GM23338 (cell line): ENCODE data around the gene KLHL4. TPM values are rescaled to one million over a fixed set of nuclear protein-coding genes. Genes with fewer than 3 reads are reported as not detected.

Experiments used
- ATAC-seq: fragments of 200-7000 bp; cut with Tn5 transposase; 3 replicates; pipeline ENCODE4 v1.9.1; 2020
- DNase-seq: peaks from one replicate; pipeline ENCODE4 v3.0.0-alpha.2; 2015; ENCODE audit warnings: low spot score
- H2AFZ ChIP-seq: fragments of 200-600 bp; sonication (generic); 2 replicates; pipeline ENCODE4 v1.8.0; 2016; ENCODE audit warnings: antibody characterized with exemption, mild to moderate bottlenecking, moderate library complexity
- H3F3A ChIP-seq: fragments of 200-600 bp; sonication (generic); replicated peaks from 2 replicates; pipeline ENCODE4 v1.8.0; 2017; ENCODE audit warnings: antibody characterized with exemption, mixed run types, low read depth
- H3K27ac ChIP-seq: fragments of 200-600 bp; sonication (generic); 2 replicates; pipeline ENCODE4 v1.6.1; 2016; ENCODE audit warnings: low read depth
- H3K27me3 ChIP-seq: fragments of 200-600 bp; sonication (generic); 2 replicates; pipeline ENCODE4 v1.8.0; 2016; ENCODE audit warnings: mild to moderate bottlenecking, mixed run types, moderate library complexity; ENCODE audit not compliant: insufficient read depth
- H3K36me3 ChIP-seq: fragments of 200-600 bp; sonication (generic); 2 replicates; pipeline ENCODE4 v1.8.0; 2016; ENCODE audit warnings: mild to moderate bottlenecking; ENCODE audit not compliant: insufficient read depth
- H3K4me1 ChIP-seq: fragments of 200-600 bp; sonication (generic); 2 replicates; pipeline ENCODE4 v1.8.0; 2016; ENCODE audit warnings: mild to moderate bottlenecking, moderate library complexity; ENCODE audit not compliant: insufficient read depth
- H3K4me2 ChIP-seq: fragments of 200-600 bp; sonication (generic); 2 replicates; pipeline ENCODE4 v1.7.1; 2017; ENCODE audit warnings: mixed run types
- H3K4me3 ChIP-seq: fragments of 200-600 bp; sonication (generic); 2 replicates; pipeline ENCODE4 v1.6.1; 2016; ENCODE audit warnings: mixed run types
- H3K79me2 ChIP-seq: fragments of 200-600 bp; sonication (generic); replicated peaks from 2 replicates; pipeline ENCODE4 v1.8.0; 2017; ENCODE audit warnings: mild to moderate bottlenecking; ENCODE audit not compliant: insufficient read depth
- H3K9me2 ChIP-seq: fragments of 200-600 bp; sonication (generic); 2 replicates; pipeline ENCODE4 v1.8.0; 2017; ENCODE audit not compliant: insufficient read depth
- H4K20me1 ChIP-seq: fragments of 200-600 bp; sonication (generic); replicated peaks from 2 replicates; pipeline ENCODE4 v1.8.0; 2017; ENCODE audit warnings: mild to moderate bottlenecking; ENCODE audit not compliant: insufficient read depth
- H3K27ac Mint-ChIP-seq: 2 replicates; pipeline ENCODE4 v1.8.0; 2020; ENCODE audit warnings: inconsistent platforms, mild to moderate bottlenecking, moderate library complexity, mixed read lengths
- H3K27me3 Mint-ChIP-seq: 3 replicates; pipeline ENCODE4 v1.8.0; 2022; ENCODE audit warnings: low read depth, mild to moderate bottlenecking, moderate library complexity, mixed read lengths, inconsistent platforms; ENCODE audit not compliant: insufficient read depth, poor library complexity
- H3K36me3 Mint-ChIP-seq: 3 replicates; pipeline ENCODE4 v1.8.0; 2021; ENCODE audit warnings: low read depth, mild to moderate bottlenecking, inconsistent platforms, moderate library complexity, mixed read lengths
- H3K4me1 Mint-ChIP-seq: 3 replicates; pipeline ENCODE4 v1.8.0; 2020; ENCODE audit warnings: mild to moderate bottlenecking, inconsistent platforms, mixed read lengths
- H3K4me3 Mint-ChIP-seq: 3 replicates; pipeline ENCODE4 v1.8.0; 2021; ENCODE audit warnings: moderate library complexity, mild to moderate bottlenecking, inconsistent platforms, mixed read lengths
- H3K9me3 Mint-ChIP-seq: 3 replicates; pipeline ENCODE4 v1.8.0; 2020; ENCODE audit warnings: moderate library complexity, mild to moderate bottlenecking, inconsistent platforms, mixed read lengths
- CREB1 ChIP-seq: fragments of 250-450 bp; sonication (Bioruptor Pico); IDR thresholded peaks from 2 replicates; pipeline ENCODE4 v1.5.0; 2020; ENCODE audit warnings: low read depth, mild to moderate bottlenecking, moderate library complexity
- EZH2 ChIP-seq: fragments of 200-600 bp; sonication (generic); IDR thresholded peaks from one replicate; pipeline ENCODE4 v1.8.0; 2017; ENCODE audit warnings: antibody characterized with exemption, mild to moderate bottlenecking, low read depth; ENCODE audit not compliant: unreplicated experiment
- EZH2phosphoT487 ChIP-seq: fragments of 200-600 bp; sonication (generic); IDR thresholded peaks from one replicate; pipeline ENCODE4 v1.8.1; 2018; ENCODE audit warnings: antibody characterized with exemption; ENCODE audit not compliant: unreplicated experiment
- JUNB ChIP-seq: IDR thresholded peaks from one replicate; pipeline ENCODE4 v1.6.1; 2016; ENCODE audit warnings: antibody characterized with exemption; ENCODE audit not compliant: unreplicated experiment
- NANOG ChIP-seq: IDR thresholded peaks from 2 replicates; pipeline ENCODE4 v1.6.1; 2016; ENCODE audit warnings: antibody characterized with exemption, borderline replicate concordance
- POLR2AphosphoS5 ChIP-seq: IDR thresholded peaks from 2 replicates; pipeline ENCODE4 v1.6.1; 2016; ENCODE audit warnings: antibody characterized with exemption, low read depth
- ZNF114 ChIP-seq: fragments of 250-450 bp; sonication (Bioruptor Pico); IDR thresholded peaks from 2 replicates; pipeline ENCODE4 v1.5.0; 2020; ENCODE audit warnings: mild to moderate bottlenecking, moderate library complexity
- ZNF331 ChIP-seq: fragments of 250-450 bp; sonication (Bioruptor Pico); IDR thresholded peaks from 2 replicates; pipeline ENCODE4 v1.5.0; 2020; ENCODE audit warnings: low read depth, mild to moderate bottlenecking, moderate library complexity
- polyA plus RNA-seq: library from polyadenylated mRNA; unstranded; fragments of >200 nt; fragmentation: Nextera tagmentation; extraction: Ambion mirVana; gene quantifications from 2 replicates; pipeline ENCODE4 v1.2.1, GENCODE V29; 2016
- total RNA-seq: library from RNA; depleted of rRNA; stranded (reverse); fragments of >200 nt; shearing (Covaris generic); gene quantifications from 2 replicates; pipeline ENCODE4 v1.2.3, GENCODE V29; 2014
- TF ChIP-seq, protein P1 (sequence below): IDR thresholded peaks from one replicate; pipeline ENCODE4 v1.6.1; 2018; ENCODE audit warnings: antibody characterized with exemption; ENCODE audit not compliant: unreplicated experiment
- TF ChIP-seq, protein P2 (sequence below), 2 experiments: fragments of 200-600 bp in 1 of 2; sonication (generic) in 1 of 2; conservative IDR thresholded peaks; 2 replicates each; pipeline versions ENCODE4 v1.5.1 to v1.6.1; 2016 to 2017; ENCODE audit warnings: antibody characterized with exemption in 2 of 2, low read depth in 2 of 2, mild to moderate bottlenecking in 2 of 2, moderate library complexity in 1 of 2

KLHL4 gene
- total and polyA plus RNA-seq, 2 experiments from 2014 or later = 1.8 to 6.2 TPM

DNA sequence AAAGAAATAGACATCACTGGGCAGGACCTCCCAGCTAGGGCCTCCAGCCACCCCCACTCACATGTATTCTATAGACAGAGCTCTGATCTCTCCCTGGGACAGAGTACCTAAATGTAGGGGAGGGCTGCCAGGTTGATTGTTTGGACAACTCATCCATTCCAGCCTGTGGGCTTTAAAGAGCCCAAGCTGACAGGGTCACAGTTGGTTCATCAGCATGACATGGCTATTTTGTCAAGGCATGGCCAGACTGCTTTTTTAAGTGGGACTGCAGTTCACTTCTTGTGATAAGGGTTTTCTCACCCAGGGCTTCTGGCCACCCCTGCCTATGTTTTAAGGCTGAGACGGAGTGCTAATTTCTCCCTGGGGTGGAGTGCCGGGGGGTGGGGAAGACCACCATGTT is 63.3 kb downstream of the KLHL4 start:
- H3K4me3 Mint-ChIP-seq = no peak overlapping the region
- Histone ChIP-seq H3K79me2 (no peaks in the 10 kb centered on the region), H3K27ac (no peak overlapping the region), H3K4me3 (no peak overlapping the region), H3K36me3 (no peaks in the 10 kb centered on the region), H3K4me1 (peaks cover 3% of the 10 kb centered on the region; the same call in 1 of the 2 replicates), H3K27me3 (no peaks in the 10 kb centered on the region), H3K4me2 (no peak overlapping the region), H3K9me2 (no peaks in the 10 kb centered on the region), H3F3A (no peaks in the 10 kb centered on the region), H4K20me1 (no peaks in the 10 kb centered on the region), H2AFZ (no peak overlapping the region)
- H3K4me1 Mint-ChIP-seq = peaks cover 6% of the 10 kb centered on the region; the same call in 2 of the 3 replicates
- H3K27me3 Mint-ChIP-seq = no peaks in the 10 kb centered on the region
- H3K36me3 Mint-ChIP-seq = peaks cover 31% of the 10 kb centered on the region; the same call in 2 of the 3 replicates
- no peak for TF ChIP-seq ZNF331 (CRISPR knock-in tag)
- TF ChIP-seq EZH2phosphoT487 = no peak
- no peak for TF ChIP-seq ZNF114 (CRISPR knock-in tag)
- TF ChIP-seq JUNB = no peak
- TF ChIP-seq EZH2 = no peak
- TF ChIP-seq, protein P1, sequence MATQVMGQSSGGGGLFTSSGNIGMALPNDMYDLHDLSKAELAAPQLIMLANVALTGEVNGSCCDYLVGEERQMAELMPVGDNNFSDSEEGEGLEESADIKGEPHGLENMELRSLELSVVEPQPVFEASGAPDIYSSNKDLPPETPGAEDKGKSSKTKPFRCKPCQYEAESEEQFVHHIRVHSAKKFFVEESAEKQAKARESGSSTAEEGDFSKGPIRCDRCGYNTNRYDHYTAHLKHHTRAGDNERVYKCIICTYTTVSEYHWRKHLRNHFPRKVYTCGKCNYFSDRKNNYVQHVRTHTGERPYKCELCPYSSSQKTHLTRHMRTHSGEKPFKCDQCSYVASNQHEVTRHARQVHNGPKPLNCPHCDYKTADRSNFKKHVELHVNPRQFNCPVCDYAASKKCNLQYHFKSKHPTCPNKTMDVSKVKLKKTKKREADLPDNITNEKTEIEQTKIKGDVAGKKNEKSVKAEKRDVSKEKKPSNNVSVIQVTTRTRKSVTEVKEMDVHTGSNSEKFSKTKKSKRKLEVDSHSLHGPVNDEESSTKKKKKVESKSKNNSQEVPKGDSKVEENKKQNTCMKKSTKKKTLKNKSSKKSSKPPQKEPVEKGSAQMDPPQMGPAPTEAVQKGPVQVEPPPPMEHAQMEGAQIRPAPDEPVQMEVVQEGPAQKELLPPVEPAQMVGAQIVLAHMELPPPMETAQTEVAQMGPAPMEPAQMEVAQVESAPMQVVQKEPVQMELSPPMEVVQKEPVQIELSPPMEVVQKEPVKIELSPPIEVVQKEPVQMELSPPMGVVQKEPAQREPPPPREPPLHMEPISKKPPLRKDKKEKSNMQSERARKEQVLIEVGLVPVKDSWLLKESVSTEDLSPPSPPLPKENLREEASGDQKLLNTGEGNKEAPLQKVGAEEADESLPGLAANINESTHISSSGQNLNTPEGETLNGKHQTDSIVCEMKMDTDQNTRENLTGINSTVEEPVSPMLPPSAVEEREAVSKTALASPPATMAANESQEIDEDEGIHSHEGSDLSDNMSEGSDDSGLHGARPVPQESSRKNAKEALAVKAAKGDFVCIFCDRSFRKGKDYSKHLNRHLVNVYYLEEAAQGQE = no peak
- ATAC-seq (no peak), DNase-seq (no peak)
- no peak overlapping the region for H3K27ac Mint-ChIP-seq
- peaks cover 6% of the 10 kb centered on the region; the same call in 2 of the 3 replicates for H3K9me3 Mint-ChIP-seq

GRCh38 chrX:87582453-87582852 is 64.9 kb downstream of the KLHL4 start:
- peaks cover 3% of the 10 kb centered on the region; the same call in 1 of the 2 replicates for H3K4me1 ChIP-seq
- DNase-seq (no peak), ATAC-seq (no peak)
- H3K9me2 ChIP-seq = no peaks in the 10 kb centered on the region
- H3F3A ChIP-seq = no peaks in the 10 kb centered on the region
- Mint-ChIP-seq H3K27ac (no peak overlapping the region), H3K36me3 (peaks cover 31% of the 10 kb centered on the region; the same call in 2 of the 3 replicates), H3K9me3 (peaks cover 6% of the 10 kb centered on the region; the same call in 2 of the 3 replicates), H3K27me3 (no peaks in the 10 kb centered on the region), H3K4me3 (no peak overlapping the region), H3K4me1 (peaks cover 6% of the 10 kb centered on the region; the same call in 2 of the 3 replicates)
- H3K27me3 ChIP-seq = no peaks in the 10 kb centered on the region
- no peaks in the 10 kb centered on the region for H4K20me1 ChIP-seq
- no peak overlapping the region for H3K4me2 ChIP-seq
- no peak overlapping the region for H2AFZ ChIP-seq
- H3K27ac ChIP-seq = no peak overlapping the region
- no peaks in the 10 kb centered on the region for H3K79me2 ChIP-seq
- H3K4me3 ChIP-seq = no peak overlapping the region
- H3K36me3 ChIP-seq = no peaks in the 10 kb centered on the region
- TF ChIP-seq ZNF331 (CRISPR knock-in tag) (no peak), NANOG (no peak), EZH2phosphoT487 (no peak), JUNB (no peak), POLR2AphosphoS5 (no peak), EZH2 (no peak), CREB1 (no peak)
- TF ChIP-seq, protein P2, sequence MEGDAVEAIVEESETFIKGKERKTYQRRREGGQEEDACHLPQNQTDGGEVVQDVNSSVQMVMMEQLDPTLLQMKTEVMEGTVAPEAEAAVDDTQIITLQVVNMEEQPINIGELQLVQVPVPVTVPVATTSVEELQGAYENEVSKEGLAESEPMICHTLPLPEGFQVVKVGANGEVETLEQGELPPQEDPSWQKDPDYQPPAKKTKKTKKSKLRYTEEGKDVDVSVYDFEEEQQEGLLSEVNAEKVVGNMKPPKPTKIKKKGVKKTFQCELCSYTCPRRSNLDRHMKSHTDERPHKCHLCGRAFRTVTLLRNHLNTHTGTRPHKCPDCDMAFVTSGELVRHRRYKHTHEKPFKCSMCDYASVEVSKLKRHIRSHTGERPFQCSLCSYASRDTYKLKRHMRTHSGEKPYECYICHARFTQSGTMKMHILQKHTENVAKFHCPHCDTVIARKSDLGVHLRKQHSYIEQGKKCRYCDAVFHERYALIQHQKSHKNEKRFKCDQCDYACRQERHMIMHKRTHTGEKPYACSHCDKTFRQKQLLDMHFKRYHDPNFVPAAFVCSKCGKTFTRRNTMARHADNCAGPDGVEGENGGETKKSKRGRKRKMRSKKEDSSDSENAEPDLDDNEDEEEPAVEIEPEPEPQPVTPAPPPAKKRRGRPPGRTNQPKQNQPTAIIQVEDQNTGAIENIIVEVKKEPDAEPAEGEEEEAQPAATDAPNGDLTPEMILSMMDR (conservative IDR thresholded peaks at IDR 0.05; ENCODE audit: low read depth in 2 of 2) = no peak
